ENCODE measurements around the gene MED8.

MED8 gene

DNA sequence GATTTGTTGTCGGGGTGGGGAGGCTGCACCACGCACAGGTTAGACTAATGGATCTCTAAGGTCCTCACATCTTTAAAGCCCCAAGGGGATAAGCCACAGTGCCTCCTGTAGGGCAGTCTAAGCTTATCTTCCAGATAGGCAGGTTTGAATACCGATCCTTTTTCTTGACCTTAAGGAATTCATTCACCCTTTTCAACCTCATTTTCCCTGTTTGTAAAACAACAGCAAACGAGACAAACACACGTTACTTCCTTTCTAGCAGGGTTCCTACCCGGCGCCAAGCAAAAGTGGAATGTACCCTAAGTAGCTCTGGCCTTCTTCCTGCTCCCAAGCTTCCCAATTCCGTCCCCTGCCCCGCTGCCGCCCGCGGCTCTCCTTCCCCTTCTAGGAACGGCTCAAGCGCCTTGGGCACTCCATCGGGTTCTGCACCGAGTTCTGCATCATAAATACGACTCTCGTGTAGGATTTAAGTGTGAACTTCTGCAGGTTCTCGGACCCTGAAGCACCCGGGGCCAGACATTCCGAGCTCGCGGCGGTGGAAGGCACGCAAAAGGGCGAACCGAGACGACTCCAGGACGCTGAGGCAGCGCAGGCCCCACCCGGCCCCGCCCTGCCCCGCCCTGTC lies 31.4 kb downstream of the MED8 start:
- no peak for DNase-seq

GRCh38 chr1:43357251-43357650 lies 32.3 kb downstream of the MED8 start:
- DNase-seq, result no peak

- DNase-seq, result no peak
Observed at GRCh38 chr1:43354936-43355335, 34.7 kb downstream of the MED8 start.

DNA sequence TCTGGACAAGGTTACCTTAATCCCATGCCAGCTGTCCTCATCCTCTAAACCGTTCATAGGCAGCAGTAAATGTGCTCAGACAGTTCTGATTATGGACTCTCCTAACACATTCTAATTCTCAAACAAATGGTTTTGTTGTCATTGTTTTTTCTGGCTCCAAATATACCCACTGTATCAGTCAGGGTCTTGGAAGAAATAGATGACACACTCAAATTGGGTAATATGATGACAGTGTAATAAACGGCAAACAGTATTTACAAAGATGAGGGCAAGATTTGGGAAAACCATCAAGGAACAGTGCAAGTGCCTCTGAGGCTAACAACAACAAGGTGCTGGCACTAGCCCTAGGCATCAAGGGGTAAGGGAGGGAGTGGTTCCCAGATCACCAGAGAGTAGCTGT lies 35.1 kb downstream of the MED8 start:
- DNase-seq, result no peak

DNA sequence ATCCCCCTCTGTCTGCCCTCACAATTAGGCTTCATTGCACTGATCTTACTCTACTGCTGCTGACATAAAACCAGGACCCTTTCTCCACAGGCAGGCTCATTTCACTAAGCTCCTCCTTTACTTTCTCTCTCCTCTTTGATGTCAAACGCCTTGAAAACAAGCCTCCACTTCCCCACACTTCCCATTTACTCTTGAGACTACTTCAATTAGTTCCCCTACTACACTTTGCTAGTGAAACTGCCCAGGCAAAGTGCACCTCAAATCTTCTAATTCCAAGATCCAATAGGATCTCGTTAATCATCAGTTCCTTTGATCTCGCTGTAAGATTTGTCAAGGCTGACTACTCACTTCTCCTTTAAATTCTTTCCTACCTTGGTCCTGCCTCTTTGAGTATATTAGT lies 36.7 kb downstream of the MED8 start:
- DNase-seq, result no peak

- no peak for DNase-seq
Observed at GRCh38 chr1:43352351-43352705, 37.3 kb downstream of the MED8 start.

DNA sequence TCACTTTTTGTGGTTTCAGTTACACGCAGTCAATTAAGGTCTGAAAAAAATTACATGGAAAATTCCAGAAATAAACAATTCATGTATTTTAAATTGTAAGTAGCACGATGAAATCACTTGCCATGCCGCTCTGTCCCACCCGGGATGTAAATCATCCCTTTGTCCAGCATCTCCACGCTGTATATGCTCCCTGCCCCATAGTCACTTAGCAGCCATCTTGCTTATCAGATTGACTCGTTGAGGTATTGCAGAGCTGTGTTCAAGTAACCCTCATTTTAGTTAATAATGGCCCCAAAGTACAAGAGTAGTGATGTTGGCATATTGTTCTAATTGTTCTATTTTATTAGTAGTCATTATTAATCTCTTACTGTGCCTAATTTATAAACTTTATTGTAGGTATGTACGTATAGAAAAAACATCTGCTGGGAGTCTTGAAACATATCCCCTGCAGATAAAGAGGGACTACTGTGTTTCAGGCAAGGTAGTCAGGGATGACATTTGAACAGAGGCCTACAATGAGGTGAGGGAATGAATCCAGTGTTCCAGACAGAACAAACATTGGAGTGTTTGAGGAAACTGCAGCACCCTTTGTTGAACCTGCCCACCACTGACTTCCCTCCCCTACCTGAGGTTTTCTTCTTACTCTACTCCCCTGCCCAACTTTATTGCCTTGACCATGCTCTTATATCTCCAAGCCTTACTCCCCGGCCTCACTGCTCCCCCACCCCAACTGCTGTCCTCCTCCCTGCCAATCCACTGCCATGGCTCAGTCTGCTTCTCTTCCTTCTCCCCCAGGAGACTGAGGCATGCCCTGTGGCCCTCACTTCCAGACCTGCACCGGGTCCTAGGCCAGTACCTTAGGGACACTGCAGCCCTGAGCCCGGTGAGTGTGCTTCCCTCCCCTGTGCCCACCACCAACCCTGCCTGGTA lies 37.9 kb downstream of the MED8 start:
- no peak for DNase-seq

DNA sequence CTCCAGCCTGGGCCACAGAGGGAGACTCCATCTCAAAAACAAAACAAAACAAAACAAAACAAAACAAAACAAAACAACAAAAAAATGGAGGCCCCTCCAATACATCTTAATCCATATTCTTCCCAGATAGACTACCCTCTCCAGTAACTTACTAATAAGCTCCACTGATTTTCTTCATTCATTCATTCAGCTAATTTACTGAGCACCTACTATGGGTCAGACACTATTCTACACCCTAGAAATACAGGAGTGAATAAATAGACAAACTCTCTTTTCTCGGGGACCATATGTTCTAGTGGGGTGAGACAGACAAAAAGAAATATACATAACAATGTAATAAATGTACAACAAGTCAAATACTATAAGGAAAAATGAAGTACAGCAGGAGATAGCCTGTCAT lies 38.6 kb downstream of the MED8 start:
- DNase-seq, result no peak

GRCh38 chr1:43349594-43350306 lies 39.9 kb downstream of the MED8 start:
- no peak for DNase-seq

GRCh38 chr1:43348809-43349593 lies 40.6 kb downstream of the MED8 start:
- DNase-seq, result peak; percentile 45 to 55

DNA sequence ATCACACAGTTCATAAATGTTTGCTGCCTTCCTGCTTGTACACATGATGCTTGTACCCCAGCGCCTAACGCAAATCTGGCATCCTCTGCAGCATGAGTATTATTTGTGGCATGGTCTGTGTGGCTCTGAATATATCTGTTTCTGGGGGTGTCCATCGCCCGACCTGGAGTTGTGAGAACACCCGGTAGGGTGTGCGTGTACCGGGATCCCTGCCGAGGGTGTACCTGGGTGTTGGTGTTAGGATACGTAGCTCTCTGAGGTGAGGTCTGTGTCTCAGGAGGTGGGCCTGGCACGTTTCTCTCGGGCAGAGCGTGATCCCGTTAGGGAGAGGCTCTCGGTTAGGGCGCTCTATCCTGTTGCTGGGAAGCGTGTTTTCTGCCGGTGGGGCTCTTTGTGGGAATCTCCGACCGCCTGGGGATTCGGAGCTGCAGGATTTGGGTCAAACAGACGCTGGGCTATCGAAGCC lies 41.2 kb downstream of the MED8 start:
- no peak for DNase-seq

DNA sequence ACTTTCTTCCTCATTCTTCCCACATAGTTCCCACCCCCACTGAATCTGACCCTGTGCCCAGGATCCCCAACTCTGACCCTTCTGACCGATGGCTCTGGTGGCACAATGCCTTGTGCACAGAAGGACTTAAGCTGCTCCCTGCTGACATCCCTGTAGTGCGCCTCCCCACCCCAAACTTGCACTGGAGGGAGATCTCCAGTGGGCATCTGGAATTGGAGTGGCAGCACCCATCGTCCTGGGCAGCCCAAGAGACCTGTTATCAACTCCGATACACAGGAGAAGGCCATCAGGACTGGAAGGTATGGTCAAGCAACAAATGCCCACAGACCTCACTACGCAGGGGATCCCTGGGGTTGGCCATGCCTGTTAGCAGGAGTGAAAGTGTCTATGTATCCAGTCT lies 43.0 kb downstream of the MED8 start:
- DNase-seq, result no peak

DNA sequence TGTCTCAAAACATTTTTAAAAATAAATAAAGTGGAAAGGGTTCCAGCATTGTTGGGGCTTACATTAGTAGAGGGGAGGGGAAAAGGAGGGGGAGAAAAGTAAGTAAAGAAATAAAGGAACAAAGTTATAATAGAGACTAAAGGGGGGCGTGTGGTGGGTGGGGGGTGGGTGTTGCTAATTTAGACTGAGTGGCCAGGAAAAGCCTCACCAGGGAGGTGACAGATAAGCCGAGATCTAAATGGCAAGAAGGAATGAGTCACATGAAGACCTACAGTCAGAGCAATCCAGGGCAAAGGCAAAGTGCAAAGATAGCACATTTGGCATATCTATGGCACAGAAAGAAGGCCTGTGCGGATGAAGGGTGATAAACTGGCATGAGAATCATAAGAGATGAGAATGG lies 44.5 kb downstream of the MED8 start:
- no peak for DNase-seq

GRCh38 chr1:43344267-43344850 lies 45.2 kb downstream of the MED8 start:
- DNase-seq, result no peak

DNA sequence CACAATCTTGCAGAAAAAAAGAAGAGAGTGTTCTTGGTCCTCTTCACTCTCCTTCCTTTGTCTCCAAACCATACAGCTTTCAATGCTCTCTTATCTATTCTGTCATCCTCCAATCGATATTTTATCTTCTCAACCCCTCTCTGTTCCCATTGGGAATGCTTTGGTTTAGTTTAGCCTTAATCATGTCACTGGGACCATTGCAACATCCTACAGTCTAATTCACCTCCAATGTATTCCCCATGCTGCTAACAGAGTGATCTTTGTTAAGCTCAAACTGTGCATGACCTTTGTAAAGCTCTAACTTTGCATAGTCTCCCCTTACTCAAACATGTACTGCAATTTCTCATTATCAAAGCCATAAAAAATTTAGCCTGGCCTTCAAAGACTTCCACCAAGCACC lies 49.0 kb downstream of the MED8 start:
- DNase-seq, result no peak

DNA sequence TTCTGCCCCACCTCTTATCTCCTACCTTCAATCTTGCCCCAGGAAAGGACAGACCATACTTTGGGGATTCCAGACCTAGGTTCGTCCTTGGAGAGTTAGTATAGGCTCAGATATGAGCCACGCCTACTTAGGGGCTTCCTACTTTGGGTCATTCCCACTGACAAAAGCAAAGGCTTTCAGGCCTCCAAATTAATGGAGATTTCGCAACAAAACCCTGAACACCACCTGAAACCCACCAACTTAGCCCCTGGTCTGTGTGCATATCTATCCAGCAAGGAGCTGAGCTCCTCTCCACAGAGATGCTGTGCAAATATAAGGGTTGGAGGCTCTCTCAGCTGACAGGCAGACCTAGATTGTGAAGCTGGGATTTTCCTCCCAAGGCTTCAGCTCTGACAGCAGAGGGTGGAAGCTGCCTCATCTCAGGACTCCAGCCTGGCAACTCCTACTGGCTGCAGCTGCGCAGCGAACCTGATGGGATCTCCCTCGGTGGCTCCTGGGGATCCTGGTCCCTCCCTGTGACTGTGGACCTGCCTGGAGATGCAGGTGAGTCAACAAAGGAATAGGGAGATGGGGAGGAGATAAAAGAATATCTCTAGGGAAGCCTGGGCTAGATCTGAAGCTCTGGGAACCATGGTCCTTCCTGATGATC lies 49.9 kb downstream of the MED8 start:
- no peak for DNase-seq

DNA sequence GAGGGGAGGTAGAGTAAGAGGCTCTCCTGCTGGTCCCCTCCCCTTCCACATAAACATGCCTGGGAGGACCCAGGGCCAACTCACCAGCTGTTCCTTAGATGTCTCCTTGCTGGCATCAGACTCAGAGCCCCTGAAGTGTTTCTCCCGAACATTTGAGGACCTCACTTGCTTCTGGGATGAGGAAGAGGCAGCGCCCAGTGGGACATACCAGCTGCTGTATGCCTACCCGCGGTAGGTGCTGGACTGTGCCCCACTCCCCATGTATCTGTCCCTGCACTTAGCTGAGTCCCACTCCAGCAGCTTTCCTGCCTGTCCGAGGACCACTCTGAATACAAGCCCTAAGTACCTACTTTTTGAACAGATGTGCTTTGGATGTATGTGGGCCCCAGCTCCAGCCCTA lies 51.6 kb downstream of the MED8 start:
- DNase-seq, result no peak

GRCh38 chr1:43337588-43337987 lies 52.0 kb downstream of the MED8 start, which contains the start of gene MPL:
MPL (plus strand) TSS chr1:43337818; CDS start chr1:43337849, 31 bp downstream.
- no peak for DNase-seq

DNA sequence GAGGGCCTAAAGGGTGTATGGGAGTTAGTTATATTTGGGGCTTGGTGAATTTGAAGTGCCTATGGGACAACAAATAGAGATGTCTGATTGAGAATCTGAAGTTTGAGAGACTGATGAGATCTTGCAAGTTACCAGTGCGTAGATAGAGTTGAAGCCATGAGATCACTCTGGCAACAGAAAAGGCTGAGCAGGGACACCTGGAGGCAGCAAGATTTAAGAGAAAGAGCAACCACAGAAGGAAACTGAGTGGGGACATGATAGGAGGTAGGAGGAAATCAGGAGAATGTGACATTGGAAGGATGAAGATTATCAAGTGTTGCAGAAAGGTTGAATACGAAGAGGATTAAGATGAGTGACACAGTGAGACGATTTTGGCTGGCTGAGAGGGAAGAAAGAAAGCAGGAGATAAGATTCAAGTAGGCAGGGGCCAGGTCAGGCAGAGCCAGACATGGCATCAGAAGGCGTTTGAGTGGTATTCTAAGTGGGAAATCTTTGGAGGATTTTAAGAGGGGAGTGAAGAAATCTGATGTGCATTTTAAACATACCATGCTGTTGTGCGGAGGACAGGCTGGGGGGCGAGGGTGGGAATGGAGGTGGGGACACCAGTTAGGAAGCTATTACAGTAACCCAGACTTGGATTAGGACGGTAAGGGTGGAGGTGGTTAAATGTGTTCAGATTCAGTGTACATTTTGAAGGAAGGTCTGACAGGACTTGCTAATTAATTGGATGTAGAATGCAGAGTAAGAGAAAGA lies 55.0 kb downstream of the MED8 start:
- no peak for DNase-seq
